Central memory CD8-positive, alpha-beta T cell (primary cell): ENCODE results near the gene CST9L.

Experiments used
- ATAC-seq: fragments of 150-1000 bp; cut with Tn5 transposase; replicated peaks from 2 replicates; pipeline ENCODE4 v1.10.0; 2022; ENCODE audit warnings: mild to moderate bottlenecking, moderate FRiP score, moderate number of reproducible peaks; ENCODE audit not compliant: poor library complexity, severe bottlenecking; ENCODE audit errors: extremely low read depth
- DNase-seq, 2 donors: peaks; one replicate each; pipeline ENCODE4 v3.0.0; 2021; ENCODE audit warnings: low spot score in 2 of 2
- H3K27ac Mint-ChIP-seq: one replicate; pipeline ENCODE4 v1.8.0; 2022; ENCODE audit warnings: low read depth, mild to moderate bottlenecking, moderate library complexity, mixed read lengths
- H3K27me3 Mint-ChIP-seq: one replicate; pipeline ENCODE4 v1.8.0; 2022; ENCODE audit warnings: mixed read lengths
- H3K36me3 Mint-ChIP-seq: one replicate; pipeline ENCODE4 v1.8.0; 2022; ENCODE audit warnings: mild to moderate bottlenecking, moderate library complexity, mixed read lengths; ENCODE audit not compliant: insufficient read depth
- H3K4me1 Mint-ChIP-seq: one replicate; pipeline ENCODE4 v1.8.0; 2022; ENCODE audit warnings: mixed read lengths
- H3K4me3 Mint-ChIP-seq: one replicate; pipeline ENCODE4 v1.8.0; 2022; ENCODE audit warnings: mild to moderate bottlenecking, moderate library complexity, mixed read lengths
- H3K9me3 Mint-ChIP-seq: one replicate; pipeline ENCODE4 v1.8.0; 2022; ENCODE audit warnings: mixed read lengths

The CST9L gene

DNA sequence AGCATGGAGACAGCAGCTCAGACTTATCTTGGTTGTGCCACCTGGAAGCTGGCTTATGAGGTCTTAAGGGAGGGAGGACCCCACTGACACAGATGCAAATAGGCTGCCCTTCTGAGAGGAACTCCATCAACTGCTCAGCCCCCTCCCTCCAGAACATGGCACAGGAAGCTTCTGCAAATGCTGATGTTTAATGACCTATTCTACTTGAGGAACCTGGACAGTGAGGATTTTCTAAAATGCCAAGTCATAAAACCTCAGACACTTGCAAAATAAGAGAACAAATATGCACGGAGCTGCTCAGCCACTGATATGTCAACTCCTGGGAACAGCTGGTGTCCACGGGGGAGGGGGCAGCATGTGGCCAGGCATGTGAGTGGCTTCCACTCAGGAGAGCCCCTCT lies 34.0 kb upstream of the CST9L start:
- ATAC-seq (no peak), DNase-seq (no peak)
- Mint-ChIP-seq H3K27ac (no peak overlapping the region), H3K27me3 (no peaks in the 10 kb centered on the region), H3K9me3 (no peaks in the 10 kb centered on the region), H3K36me3 (no peaks in the 10 kb centered on the region), H3K4me1 (no peaks in the 10 kb centered on the region), H3K4me3 (no peak overlapping the region)

DNA sequence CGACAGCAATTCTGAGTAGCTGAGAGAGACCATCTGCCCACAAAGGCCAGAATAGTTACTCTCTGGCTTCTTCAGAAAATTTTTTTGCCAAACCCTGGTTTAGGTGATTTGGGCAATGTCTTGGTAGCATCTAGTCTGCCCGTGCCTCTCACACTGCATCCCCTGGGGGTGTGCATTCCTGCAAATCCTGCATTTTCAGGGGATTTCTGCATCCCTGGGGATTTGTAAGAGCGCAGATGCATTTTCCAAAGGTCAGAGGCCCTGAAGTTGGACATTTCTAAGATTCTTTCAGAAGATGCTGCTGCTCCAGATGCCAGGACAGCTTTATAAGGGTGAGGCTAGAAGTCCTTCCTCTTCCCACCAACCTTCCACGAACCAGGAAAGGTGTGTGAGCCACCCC lies 33.4 kb upstream of the CST9L start:
- DNase-seq = no peak
- Mint-ChIP-seq H3K4me1 (no peaks in the 10 kb centered on the region), H3K27me3 (no peaks in the 10 kb centered on the region), H3K4me3 (no peak overlapping the region), H3K27ac (no peak overlapping the region), H3K36me3 (no peaks in the 10 kb centered on the region), H3K9me3 (no peaks in the 10 kb centered on the region)
- ATAC-seq = no peak

DNA sequence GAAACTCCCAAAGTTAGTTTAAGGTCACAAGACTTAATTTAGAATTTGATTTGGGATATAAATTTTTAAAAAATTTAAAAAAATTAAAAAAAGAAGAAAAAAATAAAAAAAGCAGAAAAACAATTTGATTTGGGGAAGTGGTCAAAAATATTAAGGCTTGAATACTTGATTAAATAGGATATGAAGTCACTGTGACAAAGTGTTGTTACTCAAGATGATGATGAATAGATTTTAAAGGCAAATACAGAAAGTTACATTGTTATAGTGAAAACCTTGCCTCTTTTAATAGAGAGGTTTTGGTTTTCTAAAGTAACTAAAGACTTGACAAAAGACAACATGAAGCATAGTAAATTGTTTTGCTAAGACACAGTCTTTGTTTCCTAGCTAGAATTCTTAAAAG lies 30.2 kb upstream of the CST9L start:
- H3K4me3 Mint-ChIP-seq = no peak overlapping the region
- ATAC-seq = no peak
- H3K9me3 Mint-ChIP-seq = no peaks in the 10 kb centered on the region
- H3K36me3 Mint-ChIP-seq = no peaks in the 10 kb centered on the region
- no peaks in the 10 kb centered on the region for H3K4me1 Mint-ChIP-seq
- no peak for DNase-seq
- H3K27me3 Mint-ChIP-seq = no peaks in the 10 kb centered on the region
- no peak overlapping the region for H3K27ac Mint-ChIP-seq

DNA sequence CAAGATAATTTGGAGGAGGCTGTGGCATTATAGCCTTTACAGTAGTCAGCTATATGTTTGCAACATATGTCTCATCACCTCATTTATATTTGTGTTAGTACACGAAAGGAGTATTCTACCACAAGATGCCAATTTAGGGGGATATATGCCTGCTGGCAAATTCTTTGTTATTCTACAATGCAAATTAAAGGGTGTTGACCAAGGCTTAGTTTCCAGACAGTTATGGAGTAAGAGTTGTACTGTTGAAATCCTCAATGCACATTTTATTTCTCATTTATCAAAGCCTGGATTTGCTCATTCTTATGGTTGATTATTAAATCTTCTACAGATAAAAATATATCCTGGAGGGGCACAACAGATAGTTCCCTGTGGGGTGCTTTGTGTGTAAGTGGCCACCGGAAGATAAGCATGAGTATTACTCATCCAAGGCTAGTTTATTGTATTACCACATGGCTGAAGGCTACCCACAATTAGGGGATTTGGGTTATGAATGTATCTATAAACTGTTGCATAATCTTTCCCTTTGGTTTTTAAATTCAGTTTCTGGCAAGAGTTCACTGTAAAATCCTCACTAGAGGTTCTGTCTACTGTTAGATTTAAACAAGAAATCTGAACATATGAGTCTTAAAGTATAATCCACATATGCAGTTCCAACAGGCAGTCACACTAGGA lies 28.4 kb upstream of the CST9L start:
- ATAC-seq = no peak
- no peak overlapping the region for H3K27ac Mint-ChIP-seq
- no peaks in the 10 kb centered on the region for H3K4me1 Mint-ChIP-seq
- no peaks in the 10 kb centered on the region for H3K27me3 Mint-ChIP-seq
- H3K36me3 Mint-ChIP-seq = no peaks in the 10 kb centered on the region
- DNase-seq = no peak
- no peak overlapping the region for H3K4me3 Mint-ChIP-seq
- H3K9me3 Mint-ChIP-seq = no peaks in the 10 kb centered on the region

DNA sequence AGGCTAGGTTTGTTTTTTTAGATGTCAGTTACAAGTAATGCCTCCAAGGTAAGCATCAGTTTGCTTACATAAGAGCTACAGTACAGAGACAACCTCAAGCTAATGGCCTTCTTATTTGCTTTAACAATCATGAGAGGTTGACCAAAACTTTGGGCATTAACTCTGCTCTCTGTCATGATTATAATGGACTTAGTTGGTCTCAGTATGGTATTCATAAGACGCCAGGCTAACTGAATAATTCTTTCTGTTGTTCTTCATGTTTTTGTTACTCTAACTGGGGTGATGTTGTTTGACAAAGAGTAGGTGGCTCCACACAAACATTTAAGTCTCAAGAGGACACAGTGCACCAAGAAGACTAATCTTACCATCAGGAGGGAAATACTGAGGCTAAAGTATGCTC lies 27.7 kb upstream of the CST9L start:
- no peak overlapping the region for H3K27ac Mint-ChIP-seq
- H3K36me3 Mint-ChIP-seq = no peaks in the 10 kb centered on the region
- no peak overlapping the region for H3K4me3 Mint-ChIP-seq
- ATAC-seq (no peak), DNase-seq (no peak)
- no peaks in the 10 kb centered on the region for H3K27me3 Mint-ChIP-seq
- no peaks in the 10 kb centered on the region for H3K4me1 Mint-ChIP-seq
- H3K9me3 Mint-ChIP-seq = no peaks in the 10 kb centered on the region

DNA sequence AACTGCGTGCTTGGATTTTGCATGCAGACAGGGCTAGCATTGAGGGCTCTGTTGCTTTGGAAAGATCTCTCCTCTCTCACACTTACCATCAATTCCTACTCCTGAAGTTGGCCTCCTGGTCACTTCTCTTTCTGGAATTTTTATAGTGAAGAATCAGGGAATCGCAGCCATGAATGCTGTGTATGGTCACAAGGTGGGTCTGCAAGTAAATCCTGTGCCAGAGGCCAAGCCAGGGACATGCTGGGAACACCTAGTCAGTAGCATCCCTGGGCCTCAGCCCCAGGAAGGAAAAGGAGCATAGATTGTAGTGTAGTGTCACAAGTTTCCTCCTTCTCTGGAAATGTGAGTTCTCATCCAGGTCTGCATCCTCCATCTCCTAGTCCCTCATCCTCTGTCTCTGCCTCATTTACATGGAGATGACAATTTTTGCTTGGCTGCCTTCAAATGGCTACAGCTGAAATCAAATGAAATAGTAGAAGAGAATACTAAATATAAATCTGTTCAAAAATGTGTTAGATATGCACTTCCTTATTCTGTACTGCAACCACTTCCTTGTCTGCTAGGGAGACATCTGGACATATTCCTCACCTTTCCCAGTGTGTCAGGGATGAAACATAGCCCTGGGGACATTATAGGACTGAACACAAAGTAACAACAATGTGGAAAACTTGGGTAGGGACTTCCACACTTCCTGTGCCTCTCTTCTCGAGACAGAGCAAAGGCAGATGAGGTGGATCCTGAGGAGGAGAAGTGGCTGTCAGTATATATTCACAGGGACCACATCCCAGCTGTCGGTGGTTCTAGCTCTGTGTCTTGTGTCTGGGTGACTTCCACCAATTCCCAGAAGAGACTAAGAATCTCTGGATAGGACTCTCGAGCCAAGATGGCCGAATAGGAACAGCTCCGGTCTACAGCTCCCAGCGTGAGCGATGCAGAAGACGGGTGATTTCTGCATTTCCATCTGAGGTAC lies 20.4 kb upstream of the CST9L start:
- Mint-ChIP-seq H3K4me1 (peaks cover 8% of the 10 kb centered on the region), H3K27ac (no peak overlapping the region), H3K9me3 (no peaks in the 10 kb centered on the region), H3K27me3 (peaks cover 30% of the 10 kb centered on the region), H3K36me3 (no peaks in the 10 kb centered on the region), H3K4me3 (peak overlapping the region; percentile 23)
- DNase-seq (no peak), ATAC-seq (no peak)

DNA sequence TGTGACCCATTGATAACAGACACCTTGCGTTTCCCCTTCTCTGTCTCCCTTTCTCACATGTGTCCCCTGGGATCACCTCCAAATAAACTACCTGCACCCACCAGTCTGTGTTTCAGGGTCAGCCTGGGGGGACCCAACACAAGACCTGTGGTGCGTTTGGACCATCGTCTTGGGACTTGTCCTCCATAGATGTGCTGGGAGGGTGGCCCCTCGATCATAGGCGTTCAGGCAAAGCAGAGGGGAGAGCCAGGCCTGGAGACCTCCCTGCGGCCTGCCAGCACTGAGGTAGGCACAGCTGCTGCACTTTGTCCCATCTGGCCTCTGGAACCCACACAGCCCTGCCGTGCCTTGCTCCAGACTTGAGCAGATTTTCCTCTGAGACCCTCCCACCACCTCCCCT lies 19.3 kb upstream of the CST9L start:
- peaks cover 35% of the 10 kb centered on the region for H3K27me3 Mint-ChIP-seq
- H3K4me3 Mint-ChIP-seq = no peak overlapping the region
- no peaks in the 10 kb centered on the region for H3K9me3 Mint-ChIP-seq
- peaks cover 8% of the 10 kb centered on the region for H3K4me1 Mint-ChIP-seq
- H3K36me3 Mint-ChIP-seq = no peaks in the 10 kb centered on the region
- H3K27ac Mint-ChIP-seq = no peak overlapping the region
- no peak for ATAC-seq
- DNase-seq = no peak

DNA sequence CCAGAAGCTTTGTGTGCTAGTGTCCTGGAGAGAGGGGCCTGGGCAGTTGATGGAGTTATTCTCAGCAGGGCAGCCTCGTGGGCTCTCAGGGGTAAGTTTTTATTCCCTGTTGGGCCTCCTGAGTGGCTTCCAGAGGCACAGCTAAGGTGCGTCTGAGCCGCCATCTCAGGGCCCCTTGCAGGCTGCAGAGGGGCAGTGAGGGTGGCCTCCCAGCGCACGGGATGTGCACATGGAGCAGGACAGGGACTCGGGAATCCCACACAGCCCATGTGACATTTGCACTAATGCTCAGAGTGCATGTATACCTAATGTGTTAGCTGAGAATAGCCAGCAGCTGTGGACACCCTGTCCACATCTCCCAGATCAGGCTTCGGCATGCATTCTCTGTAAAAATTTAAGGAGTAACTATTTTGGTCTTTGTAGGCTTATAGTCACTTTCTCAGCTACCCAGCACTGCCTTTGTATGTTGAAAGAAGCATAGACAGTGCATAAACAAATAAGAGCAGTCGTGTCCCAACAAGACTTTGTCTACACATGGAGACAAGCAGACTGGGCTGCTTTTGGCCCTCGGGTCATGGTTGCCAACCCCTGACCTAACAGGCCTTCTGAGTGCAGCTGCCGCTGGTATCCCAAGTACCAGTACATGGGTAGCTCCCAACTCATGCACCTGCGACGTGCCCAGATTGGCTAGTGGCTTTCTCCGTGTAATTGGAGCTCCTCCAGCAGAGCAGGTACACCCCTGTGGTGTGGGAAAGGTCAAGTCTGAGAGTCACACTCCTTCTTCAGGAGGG lies 18.6 kb upstream of the CST9L start:
- H3K4me3 Mint-ChIP-seq = no peak overlapping the region
- peaks cover 8% of the 10 kb centered on the region for H3K4me1 Mint-ChIP-seq
- H3K9me3 Mint-ChIP-seq = no peaks in the 10 kb centered on the region
- H3K36me3 Mint-ChIP-seq = no peaks in the 10 kb centered on the region
- H3K27me3 Mint-ChIP-seq = peaks cover 42% of the 10 kb centered on the region
- no peak overlapping the region for H3K27ac Mint-ChIP-seq
- DNase-seq (no peak), ATAC-seq (no peak)

DNA sequence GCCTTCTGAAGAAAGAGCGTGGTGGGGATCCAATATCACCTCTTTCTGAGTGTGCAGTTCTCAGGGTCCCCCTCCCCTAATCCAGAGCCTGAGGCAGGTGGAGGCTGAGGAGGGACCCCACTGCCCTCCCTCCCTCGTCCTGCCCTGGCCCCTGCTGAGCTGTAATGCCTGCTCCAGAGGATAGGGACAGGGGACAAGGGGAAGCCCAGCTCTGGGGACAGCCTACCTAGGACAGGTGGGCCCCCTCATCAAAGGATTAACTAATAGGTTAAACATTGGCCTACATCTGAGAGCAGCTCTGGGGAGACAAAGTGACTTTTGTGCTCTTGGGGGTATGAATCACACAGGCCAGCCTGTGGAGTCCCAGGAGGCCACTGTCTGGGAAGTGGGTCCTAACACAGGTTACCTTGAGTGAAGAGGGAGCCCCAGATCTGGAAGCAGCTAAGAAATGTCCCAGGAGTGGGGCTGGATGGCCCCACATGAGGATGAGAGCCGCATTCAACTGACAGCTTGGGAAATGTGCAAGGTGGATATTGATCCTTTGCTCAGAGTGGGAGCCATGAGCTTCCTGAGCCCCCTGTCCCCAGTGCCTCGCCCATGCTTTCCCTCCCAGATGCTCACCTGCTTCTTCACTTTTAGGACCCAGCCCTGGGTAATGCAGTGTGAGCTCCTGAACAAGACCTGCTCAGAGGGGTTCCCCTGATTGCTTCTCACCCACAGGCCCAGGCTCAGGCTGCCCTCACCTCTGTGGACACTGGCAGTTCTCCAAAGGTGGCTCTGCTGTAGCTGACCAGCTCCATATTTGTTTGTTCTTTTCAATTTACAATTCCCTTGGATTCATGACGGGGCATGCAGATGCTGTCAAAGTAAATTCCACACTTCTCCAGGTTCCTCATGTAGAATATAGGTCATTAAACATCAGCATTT lies 17.8 kb upstream of the CST9L start:
- Mint-ChIP-seq H3K27me3 (peaks cover 49% of the 10 kb centered on the region), H3K4me1 (peaks cover 8% of the 10 kb centered on the region), H3K9me3 (no peaks in the 10 kb centered on the region), H3K36me3 (no peaks in the 10 kb centered on the region), H3K27ac (no peak overlapping the region), H3K4me3 (no peak overlapping the region)
- DNase-seq (no peak), ATAC-seq (no peak)

DNA sequence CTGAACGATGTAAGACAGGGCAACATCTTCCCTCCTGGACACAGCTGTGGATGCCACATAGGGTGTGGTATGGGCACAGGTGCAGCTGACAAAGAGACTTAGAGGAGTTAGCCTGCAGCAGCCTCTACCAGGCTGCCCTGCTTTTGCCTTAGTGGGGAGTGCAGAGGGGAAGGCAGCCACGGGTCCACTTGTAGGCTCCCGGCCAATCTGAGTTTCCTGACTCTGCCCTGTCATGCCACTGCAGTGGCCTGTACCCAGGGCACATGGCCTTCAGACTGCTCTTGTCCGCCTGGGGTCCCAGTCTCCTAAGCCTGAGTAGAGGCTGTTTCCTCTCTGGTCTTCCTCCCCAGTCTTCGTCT lies 17.1 kb upstream of the CST9L start:
- H3K27me3 Mint-ChIP-seq = peaks cover 55% of the 10 kb centered on the region
- no peak overlapping the region for H3K27ac Mint-ChIP-seq
- ATAC-seq = no peak

DNA sequence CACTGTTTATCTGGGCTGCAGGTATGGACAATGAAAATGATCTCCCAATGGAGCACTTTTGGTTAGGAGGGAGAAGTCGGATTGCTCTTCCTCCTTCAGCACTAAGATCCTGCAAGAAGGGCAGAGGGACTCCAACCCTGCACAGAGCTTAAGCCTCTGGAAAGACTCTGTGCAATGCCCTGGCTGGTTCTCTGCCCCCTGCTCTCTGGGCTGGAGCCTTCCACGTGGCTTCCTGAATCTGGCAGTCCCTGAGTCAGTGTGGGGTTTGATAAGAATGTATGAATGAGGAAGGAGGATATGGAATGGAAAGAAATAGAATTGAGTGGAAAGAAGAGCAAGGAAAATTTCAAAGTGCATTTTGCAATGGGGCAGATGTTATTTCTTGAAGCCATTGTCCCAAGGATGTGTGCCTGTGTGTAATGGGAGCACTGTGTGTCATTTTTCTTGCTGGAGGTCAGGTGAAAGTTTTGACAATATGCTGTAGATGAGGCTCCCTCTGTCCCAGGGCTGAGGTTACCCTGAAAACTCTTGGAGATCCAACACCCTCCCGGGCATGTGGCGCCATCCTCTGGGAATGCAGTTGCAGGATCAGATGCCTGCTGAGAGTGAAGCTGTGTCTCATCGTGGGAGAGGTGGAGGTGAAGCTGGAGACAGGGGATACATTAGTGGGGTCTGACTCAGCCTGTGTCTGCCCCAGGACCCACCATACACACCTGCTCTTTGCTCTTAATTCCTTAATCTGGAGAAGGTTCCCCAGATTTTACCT lies 16.3 kb upstream of the CST9L start:
- H3K9me3 Mint-ChIP-seq = no peaks in the 10 kb centered on the region
- no peak overlapping the region for H3K27ac Mint-ChIP-seq
- ATAC-seq (no peak), DNase-seq (no peak)
- H3K27me3 Mint-ChIP-seq = peaks cover 60% of the 10 kb centered on the region
- peaks cover 8% of the 10 kb centered on the region for H3K4me1 Mint-ChIP-seq
- H3K4me3 Mint-ChIP-seq = no peak overlapping the region
- H3K36me3 Mint-ChIP-seq = no peaks in the 10 kb centered on the region

More for the DNA sequence above, 17.1 kb upstream of the CST9L start:
- Mint-ChIP-seq H3K36me3 (no peaks in the 10 kb centered on the region), H3K9me3 (no peaks in the 10 kb centered on the region), H3K4me1 (peaks cover 8% of the 10 kb centered on the region), H3K4me3 (no peak overlapping the region)
- no peak for DNase-seq
